Hepatocyte (in vitro differentiated cells): ENCODE measurements around the gene IGIP.

ENCODE experiments used
- CTCF ChIP-seq: fragments of 200-600 bp; sonication (generic); IDR thresholded peaks from 2 replicates; pipeline ENCODE4 v1.5.1; 2016; ENCODE audit warnings: antibody characterized with exemption, mild to moderate bottlenecking; ENCODE audit not compliant: poor library complexity
- EZH2 ChIP-seq: fragments of 200-600 bp; sonication (generic); IDR thresholded peaks from 2 replicates; pipeline ENCODE4 v1.6.1; 2016; ENCODE audit warnings: antibody characterized with exemption, mild to moderate bottlenecking, borderline replicate concordance

- TF ChIP-seq CTCF (no peak), EZH2 (no peak)
These were observed 39.6 kb downstream of the IGIP start for GRCh38 chr5:140165101-140165922.
